PC-3 (cell line): Measurements from ENCODE around the gene SLC38A4. TPM values are rescaled to one million over a fixed set of nuclear protein-coding genes. Genes with fewer than 3 reads are reported as not detected.

Experiments
- ATAC-seq: fragments of 200-7000 bp; cut with Tn5 transposase; 2 replicates; pipeline ENCODE4 v1.9.1; 2020; ENCODE audit warnings: mild to moderate bottlenecking, moderate library complexity
- BruUV-seq: library from RNA; stranded (reverse); fragments of 400-500 nt; replicated peaks from 2 replicates; lab custom pipeline; 2021; lab: Mats Ljungman, UMichigan
- CTCF ChIA-PET: fragments of 300-600 bp; sonication (Branson Sonifier 250); formaldehyde crosslinking; loops from one replicate; lab custom pipeline; 2022; ENCODE audit warnings: antibody characterized with exemption; lab: Charles Lee
- POLR2A ChIA-PET: fragments of 300-600 bp; sonication (Branson Sonifier 250); formaldehyde crosslinking; loops from one replicate; lab custom pipeline; 2022; ENCODE audit warnings: antibody characterized with exemption; ENCODE audit not compliant: unreplicated experiment; lab: Charles Lee
- DNase-seq: peaks from one replicate; pipeline ENCODE4 v3.0.0-alpha.2; 2015
- H2AFZ ChIP-seq: fragments of 300-600 bp; sonication (generic); 2 replicates; pipeline ENCODE4 v1.6.0; 2016; ENCODE audit warnings: antibody characterized with exemption, low read length
- H3F3A ChIP-seq: fragments of 300-600 bp; sonication (generic); one replicate; pipeline ENCODE4 v1.6.0; 2017; ENCODE audit warnings: antibody characterized with exemption, low read length, control low read depth, mild to moderate bottlenecking; ENCODE audit not compliant: unreplicated experiment
- H3K27ac ChIP-seq: fragments of 300-600 bp; sonication (generic); 2 replicates; pipeline ENCODE4 v1.5.1; 2016; ENCODE audit warnings: mild to moderate bottlenecking, low read length
- H3K27me3 ChIP-seq: fragments of 300-600 bp; sonication (generic); 2 replicates; pipeline ENCODE4 v1.6.1; 2016; ENCODE audit warnings: low read length, mixed read lengths
- H3K36me3 ChIP-seq: fragments of 300-600 bp; sonication (generic); 2 replicates; pipeline ENCODE4 v1.6.1; 2016; ENCODE audit warnings: low read depth, mixed run types, low read length, mixed read lengths
- H3K4me1 ChIP-seq: fragments of 300-600 bp; sonication (generic); 2 replicates; pipeline ENCODE4 v1.5.1; 2016; ENCODE audit warnings: low read length; ENCODE audit not compliant: insufficient read depth
- H3K4me2 ChIP-seq: fragments of 300-600 bp; sonication (generic); 2 replicates; pipeline ENCODE4 v1.6.0; 2016; ENCODE audit warnings: low read length
- H3K4me3 ChIP-seq: fragments of 300-600 bp; sonication (generic); 2 replicates; pipeline ENCODE4 v1.5.1; 2016; ENCODE audit warnings: mild to moderate bottlenecking, low read length, mixed read lengths
- H3K79me2 ChIP-seq: fragments of 300-600 bp; sonication (generic); 2 replicates; pipeline ENCODE4 v1.6.1; 2017; ENCODE audit warnings: low read length, mixed read lengths
- H3K9ac ChIP-seq: fragments of 300-600 bp; sonication (generic); 2 replicates; pipeline ENCODE4 v1.6.0; 2016; ENCODE audit warnings: mild to moderate bottlenecking, low read length
- H3K9me2 ChIP-seq: fragments of 300-600 bp; sonication (generic); replicated peaks from 2 replicates; pipeline ENCODE4 v1.6.1; 2016; ENCODE audit warnings: mixed run types, low read length, mixed read lengths
- H3K9me3 ChIP-seq: fragments of 300-600 bp; sonication (generic); 2 replicates; pipeline ENCODE4 v1.6.1; 2016; ENCODE audit warnings: low read length, mixed read lengths
- H4K20me1 ChIP-seq: fragments of 300-600 bp; sonication (generic); 2 replicates; pipeline ENCODE4 v1.6.1; 2016; ENCODE audit warnings: low read length, mixed read lengths
- EZH2 ChIP-seq: fragments of 300-600 bp; sonication (generic); IDR thresholded peaks from one replicate; pipeline ENCODE4 v1.6.1; 2017; ENCODE audit warnings: antibody characterized with exemption, mild to moderate bottlenecking, low read length; ENCODE audit not compliant: unreplicated experiment
- EZH2phosphoT487 ChIP-seq: fragments of 300-600 bp; sonication (generic); IDR thresholded peaks from 2 replicates; pipeline ENCODE4 v1.6.1; 2018; ENCODE audit warnings: mild to moderate bottlenecking, antibody characterized with exemption, low read length, borderline replicate concordance
- intact Hi-C: fragments of 100-400 bp; cut with micrococcal nuclease; formaldehyde crosslinking; loops from 2 replicates; pipeline ENCODE4 v1.9.0; 2023
- total RNA-seq: library from RNA; depleted of rRNA; stranded (reverse); fragments of >200 nt; gene quantifications from 2 replicates; pipeline ENCODE4 v1.2.3, GENCODE V29; 2014
- TF ChIP-seq, protein P1 (sequence below): fragments of 300-600 bp; sonication (generic); conservative IDR thresholded peaks from 2 replicates; pipeline ENCODE4 v1.5.1; 2017; ENCODE audit warnings: antibody characterized with exemption, low read depth, mild to moderate bottlenecking, low read length

SLC38A4 gene
- total RNA-seq, 1 experiment from 2014 or later: not detected

DNA sequence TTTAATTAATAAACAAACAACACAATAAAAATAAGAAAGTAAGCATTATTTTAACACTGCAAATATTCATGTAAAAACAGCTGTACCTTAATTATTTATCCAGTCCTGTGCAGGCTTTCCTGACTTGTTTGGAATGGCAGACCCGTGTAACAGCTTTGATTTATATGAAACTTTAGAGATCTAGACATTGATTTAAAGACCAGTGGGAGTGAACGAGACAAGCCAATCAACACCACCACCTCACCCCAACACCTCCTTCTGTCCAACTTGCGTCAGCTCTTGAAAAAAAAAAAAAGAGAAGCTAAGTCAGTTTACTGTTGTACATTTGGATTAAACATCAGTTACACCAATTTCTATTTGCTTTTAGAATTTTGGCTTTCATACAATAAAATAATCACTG is 22.3 kb downstream of the SLC38A4 start:
- no peak overlapping the region for H3K4me2 ChIP-seq
- no peaks in the 10 kb centered on the region for H3K9me3 ChIP-seq
- H3K9me2 ChIP-seq: no peaks in the 10 kb centered on the region
- no peak overlapping the region for H2AFZ ChIP-seq
- no peak for TF ChIP-seq EZH2phosphoT487
- no peak for TF ChIP-seq EZH2
- TF ChIP-seq, protein P1, sequence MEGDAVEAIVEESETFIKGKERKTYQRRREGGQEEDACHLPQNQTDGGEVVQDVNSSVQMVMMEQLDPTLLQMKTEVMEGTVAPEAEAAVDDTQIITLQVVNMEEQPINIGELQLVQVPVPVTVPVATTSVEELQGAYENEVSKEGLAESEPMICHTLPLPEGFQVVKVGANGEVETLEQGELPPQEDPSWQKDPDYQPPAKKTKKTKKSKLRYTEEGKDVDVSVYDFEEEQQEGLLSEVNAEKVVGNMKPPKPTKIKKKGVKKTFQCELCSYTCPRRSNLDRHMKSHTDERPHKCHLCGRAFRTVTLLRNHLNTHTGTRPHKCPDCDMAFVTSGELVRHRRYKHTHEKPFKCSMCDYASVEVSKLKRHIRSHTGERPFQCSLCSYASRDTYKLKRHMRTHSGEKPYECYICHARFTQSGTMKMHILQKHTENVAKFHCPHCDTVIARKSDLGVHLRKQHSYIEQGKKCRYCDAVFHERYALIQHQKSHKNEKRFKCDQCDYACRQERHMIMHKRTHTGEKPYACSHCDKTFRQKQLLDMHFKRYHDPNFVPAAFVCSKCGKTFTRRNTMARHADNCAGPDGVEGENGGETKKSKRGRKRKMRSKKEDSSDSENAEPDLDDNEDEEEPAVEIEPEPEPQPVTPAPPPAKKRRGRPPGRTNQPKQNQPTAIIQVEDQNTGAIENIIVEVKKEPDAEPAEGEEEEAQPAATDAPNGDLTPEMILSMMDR: no peak
- BruUV-seq: no TSS peak
- H4K20me1 ChIP-seq: no peaks in the 10 kb centered on the region
- DNase-seq (no peak), ATAC-seq (no peak)
- no peaks in the 10 kb centered on the region for H3K36me3 ChIP-seq
- intact Hi-C loops: no loop called here
- POLR2A ChIA-PET: interaction anchor here (0.7 kb wide), 1 partner anchor 105 kb away, joined by 18 read pairs; no protein-coding TSS in a partner anchor
- H3K9ac ChIP-seq: no peak overlapping the region
- H3K79me2 ChIP-seq: no peaks in the 10 kb centered on the region
- no peaks in the 10 kb centered on the region for H3K27me3 ChIP-seq
- no peaks in the 10 kb centered on the region for H3F3A ChIP-seq
- H3K4me1 ChIP-seq: no peaks in the 10 kb centered on the region
- CTCF ChIA-PET: no interaction called here
- H3K4me3 ChIP-seq: no peak overlapping the region
- H3K27ac ChIP-seq: no peak overlapping the region

GRCh38 chr12:46801293-46801692 is 24.5 kb downstream of the SLC38A4 start:
- no peak overlapping the region for H3K27ac ChIP-seq

DNA sequence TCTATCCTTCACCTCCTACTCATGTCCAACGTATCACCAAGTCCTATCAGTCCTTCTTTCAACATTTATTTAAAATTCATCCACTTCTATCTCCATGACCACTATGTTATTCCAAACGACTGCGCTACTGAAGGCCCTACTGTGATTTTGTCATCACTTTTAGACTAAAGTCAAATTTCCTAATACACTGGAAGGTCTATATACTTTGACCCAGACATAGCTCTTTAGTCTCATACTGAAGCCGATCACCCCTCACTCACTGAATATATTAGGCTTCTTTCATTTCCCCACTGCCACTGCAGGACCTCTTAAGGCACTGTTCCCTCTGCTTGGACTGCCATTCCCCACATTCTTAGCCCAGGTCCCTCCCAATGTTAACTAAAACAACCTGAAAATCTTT is 25.6 kb downstream of the SLC38A4 start:
- H3K79me2 ChIP-seq: no peaks in the 10 kb centered on the region
- H4K20me1 ChIP-seq: no peaks in the 10 kb centered on the region
- CTCF ChIA-PET: no interaction called here
- no peak overlapping the region for H3K4me3 ChIP-seq
- ATAC-seq (no peak), DNase-seq (no peak)
- BruUV-seq: no TSS peak
- no peaks in the 10 kb centered on the region for H3K9me3 ChIP-seq
- no peak for TF ChIP-seq EZH2phosphoT487
- TF ChIP-seq, protein P1: no peak
- H3K27ac ChIP-seq: no peak overlapping the region
- H3K4me1 ChIP-seq: no peaks in the 10 kb centered on the region
- no peaks in the 10 kb centered on the region for H3K27me3 ChIP-seq
- no peaks in the 10 kb centered on the region for H3F3A ChIP-seq
- POLR2A ChIA-PET: no interaction called here
- no peak overlapping the region for H3K4me2 ChIP-seq
- no peaks in the 10 kb centered on the region for H3K9me2 ChIP-seq
- no peaks in the 10 kb centered on the region for H3K36me3 ChIP-seq
- no peak overlapping the region for H2AFZ ChIP-seq
- intact Hi-C loops: no loop called here
- H3K9ac ChIP-seq: no peak overlapping the region

More at GRCh38 chr12:46801293-46801692, 24.5 kb downstream of the SLC38A4 start:
- Histone ChIP-seq H3K4me2 (no peak overlapping the region), H3K4me1 (no peaks in the 10 kb centered on the region), H4K20me1 (no peaks in the 10 kb centered on the region), H3K4me3 (no peak overlapping the region), H3K79me2 (no peaks in the 10 kb centered on the region), H3K9ac (no peak overlapping the region), H2AFZ (no peak overlapping the region), H3F3A (no peaks in the 10 kb centered on the region), H3K36me3 (no peaks in the 10 kb centered on the region), H3K9me2 (no peaks in the 10 kb centered on the region), H3K27me3 (no peaks in the 10 kb centered on the region), H3K9me3 (no peaks in the 10 kb centered on the region)
- DNase-seq (no peak), ATAC-seq (no peak)
- TF ChIP-seq EZH2phosphoT487: no peak
- TF ChIP-seq, protein P1: no peak
- TF ChIP-seq EZH2: no peak
- no TSS peak for BruUV-seq
- intact Hi-C loops: no loop called here
- ChIA-PET CTCF (no interaction called here), POLR2A (no interaction called here)
